Lower leg skin (tissue), 4 donors: ENCODE measurements around the gene EIF1AD. TPM values are rescaled to one million over a fixed set of nuclear protein-coding genes. Genes with fewer than 3 reads are reported as not detected.

ENCODE experiments used
- DNase-seq, 2 donors: peaks; one replicate each; pipeline ENCODE4 v3.0.0-alpha.2; 2019; ENCODE audit warnings: low spot score in 2 of 2
- H3K4me3 ChIP-seq: fragments of 200-600 bp; sonication (generic); 2 replicates; pipeline ENCODE4 v1.5.1; 2017; ENCODE audit warnings: mild to moderate bottlenecking, low read depth; ENCODE audit not compliant: poor library complexity, severe bottlenecking
- POLR2A ChIP-seq, 2 donors: fragments of 450-650 bp; IDR thresholded peaks; one replicate each; pipeline ENCODE4 v1.6.1; 2016 to 2017; ENCODE audit warnings: antibody characterized with exemption in 2 of 2, mild to moderate bottlenecking in 1 of 2, moderate library complexity in 1 of 2
- WGBS, 2 donors: methylation state at CpG; one replicate each; pipeline ENCODE4 v1.1.5; 2018; 5-methylcytosine and 5-hydroxymethylcytosine counted together
- intact Hi-C: fragments of 100-400 bp; cut with DNase I; formaldehyde crosslinking; loops from one replicate; pipeline ENCODE4 v1.15.0; 2023; ENCODE audit warnings: low total_unique reads
- total RNA-seq, 4 donors: library from RNA; depleted of rRNA; stranded (reverse); fragments of >200 nt; gene quantifications; one replicate each; pipeline ENCODE4 v1.1.0, GENCODE V29; 2016
- TF ChIP-seq, protein P1 (sequence below), 3 donors: fragments of 450-650 bp; IDR thresholded peaks; one replicate each; pipeline ENCODE4 v1.5.1; 2016; ENCODE audit warnings: antibody characterized with exemption in 3 of 3, mild to moderate bottlenecking in 3 of 3, moderate library complexity in 2 of 3

EIF1AD gene
- total RNA-seq, 4 donors from 2014 or later: 48.3 to 66.0 (median 57.2) TPM

DNA sequence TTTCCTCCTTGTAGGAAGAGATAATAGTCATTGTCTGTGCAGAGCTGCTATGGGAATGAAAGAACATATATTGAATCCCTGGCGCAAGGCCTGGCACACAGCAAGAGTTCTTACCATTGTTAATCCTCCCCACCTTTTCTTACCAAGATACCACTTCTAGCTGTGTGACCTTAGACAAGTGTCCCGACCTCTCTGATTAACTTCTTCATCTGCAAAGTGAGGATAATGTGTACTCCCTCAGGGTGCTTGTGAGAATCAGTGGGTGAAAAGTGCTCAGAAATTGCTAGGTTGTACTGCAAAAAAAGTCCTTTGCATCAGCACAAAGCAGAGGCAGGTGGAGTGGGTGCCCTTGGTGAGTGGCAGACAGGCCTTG lies 6.1 kb upstream of the EIF1AD start:
- DNase-seq: no peak
- no peak overlapping the region for H3K4me3 ChIP-seq
- intact Hi-C loops: no loop called here
- TF ChIP-seq POLR2A (IDR thresholded peaks at IDR 0.05): no peak
- TF ChIP-seq, protein P1, sequence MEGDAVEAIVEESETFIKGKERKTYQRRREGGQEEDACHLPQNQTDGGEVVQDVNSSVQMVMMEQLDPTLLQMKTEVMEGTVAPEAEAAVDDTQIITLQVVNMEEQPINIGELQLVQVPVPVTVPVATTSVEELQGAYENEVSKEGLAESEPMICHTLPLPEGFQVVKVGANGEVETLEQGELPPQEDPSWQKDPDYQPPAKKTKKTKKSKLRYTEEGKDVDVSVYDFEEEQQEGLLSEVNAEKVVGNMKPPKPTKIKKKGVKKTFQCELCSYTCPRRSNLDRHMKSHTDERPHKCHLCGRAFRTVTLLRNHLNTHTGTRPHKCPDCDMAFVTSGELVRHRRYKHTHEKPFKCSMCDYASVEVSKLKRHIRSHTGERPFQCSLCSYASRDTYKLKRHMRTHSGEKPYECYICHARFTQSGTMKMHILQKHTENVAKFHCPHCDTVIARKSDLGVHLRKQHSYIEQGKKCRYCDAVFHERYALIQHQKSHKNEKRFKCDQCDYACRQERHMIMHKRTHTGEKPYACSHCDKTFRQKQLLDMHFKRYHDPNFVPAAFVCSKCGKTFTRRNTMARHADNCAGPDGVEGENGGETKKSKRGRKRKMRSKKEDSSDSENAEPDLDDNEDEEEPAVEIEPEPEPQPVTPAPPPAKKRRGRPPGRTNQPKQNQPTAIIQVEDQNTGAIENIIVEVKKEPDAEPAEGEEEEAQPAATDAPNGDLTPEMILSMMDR (IDR thresholded peaks at IDR 0.05): no peak
- 81 to 82% methylated on average over 2 of the region's 2 CpGs for WGBS, 2 donors

DNA sequence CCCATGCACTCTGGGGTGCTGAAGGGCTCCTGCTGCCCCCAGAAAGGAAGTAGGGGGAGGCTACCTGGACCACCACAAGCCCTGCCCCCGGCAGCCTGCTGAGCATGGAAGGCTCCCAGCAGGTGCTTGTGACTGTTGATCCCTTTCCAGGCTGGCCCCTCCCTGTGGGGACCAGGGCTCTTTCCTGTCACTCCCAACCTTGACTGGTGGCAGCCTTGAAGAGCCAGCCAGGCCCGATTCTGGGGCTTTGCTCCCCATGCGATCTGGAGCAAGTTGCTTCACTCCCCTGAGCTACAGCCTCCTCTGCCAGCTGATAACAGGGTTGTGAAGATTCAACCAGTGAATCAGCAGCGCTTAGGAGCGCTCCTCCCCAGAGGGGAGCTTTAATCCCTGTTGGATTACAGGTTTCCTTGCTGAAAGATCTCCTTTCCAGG lies 5.3 kb upstream of the EIF1AD start:
- intact Hi-C loops: no loop called here
- no peak for TF ChIP-seq POLR2A (IDR thresholded peaks at IDR 0.05)
- TF ChIP-seq, protein P1 (IDR thresholded peaks at IDR 0.05): no peak
- DNase-seq: no peak
- WGBS, 2 donors: 69 to 70% methylated on average over 5 of the region's 5 CpGs
- H3K4me3 ChIP-seq: no peak overlapping the region

DNA sequence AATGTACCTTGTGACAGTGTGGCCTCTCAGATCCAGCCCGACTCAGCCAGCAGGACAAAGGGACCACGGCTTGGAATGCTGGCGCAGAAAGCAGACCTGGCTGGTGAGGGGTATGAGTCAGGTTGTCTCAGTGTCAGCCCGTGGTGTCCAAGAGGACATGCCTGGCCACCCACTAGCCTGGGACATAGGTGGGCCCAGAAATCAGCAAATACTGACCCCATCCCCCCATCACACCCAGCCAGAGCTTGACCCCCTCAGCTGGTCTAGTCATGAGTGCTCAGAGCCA lies 4.9 kb upstream of the EIF1AD start:
- WGBS, 2 donors: 60 to 74% methylated on average over 4 of the region's 4 CpGs
- no peak overlapping the region for H3K4me3 ChIP-seq
- intact Hi-C loops: no loop called here
- DNase-seq: no peak
- no peak for TF ChIP-seq POLR2A (IDR thresholded peaks at IDR 0.05)
- TF ChIP-seq, protein P1 (IDR thresholded peaks at IDR 0.05): no peak

DNA sequence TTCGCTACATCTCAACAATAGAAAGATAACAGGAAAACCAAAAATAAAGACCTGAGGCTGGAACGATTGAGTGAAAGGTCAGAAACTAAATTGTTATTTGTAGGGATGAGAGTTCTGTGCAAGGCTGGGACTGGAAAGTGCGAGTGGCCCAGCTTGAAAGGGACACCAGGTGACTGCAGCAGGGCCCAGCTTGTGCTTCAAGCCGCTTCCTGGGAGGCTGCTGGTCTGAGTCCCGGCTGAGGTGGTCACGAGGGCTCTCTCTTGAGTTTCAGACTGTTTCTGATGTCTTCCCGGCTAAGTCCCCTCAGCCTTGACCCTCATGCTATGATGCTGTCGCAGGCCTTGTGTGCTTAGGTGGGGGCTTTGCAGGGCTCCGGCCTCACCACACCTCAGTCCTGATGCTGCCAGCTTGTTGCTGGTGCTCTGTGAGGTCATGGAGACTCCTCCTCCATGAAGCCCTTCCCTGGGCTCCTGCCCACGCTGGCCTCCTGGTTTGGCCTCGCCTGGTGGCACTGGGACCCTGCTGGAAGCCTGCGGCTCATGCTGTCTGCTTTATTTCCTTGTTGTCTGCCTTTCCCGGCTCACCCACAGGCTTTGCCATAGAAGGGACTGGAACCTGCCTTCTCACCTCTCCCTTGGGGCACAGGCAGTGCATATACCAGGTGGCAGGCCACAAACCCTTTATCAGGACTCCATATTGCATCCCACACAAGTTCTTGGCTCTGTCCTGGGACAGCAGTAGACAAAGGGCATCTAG lies 4.4 kb upstream of the EIF1AD start:
- intact Hi-C loops: no loop called here
- DNase-seq: no peak
- 83 to 92% methylated on average over 13 of the region's 13 CpGs for WGBS, 2 donors
- no peak for TF ChIP-seq POLR2A (IDR thresholded peaks at IDR 0.05)
- TF ChIP-seq, protein P1 (IDR thresholded peaks at IDR 0.05): no peak
- no peak overlapping the region for H3K4me3 ChIP-seq

DNA sequence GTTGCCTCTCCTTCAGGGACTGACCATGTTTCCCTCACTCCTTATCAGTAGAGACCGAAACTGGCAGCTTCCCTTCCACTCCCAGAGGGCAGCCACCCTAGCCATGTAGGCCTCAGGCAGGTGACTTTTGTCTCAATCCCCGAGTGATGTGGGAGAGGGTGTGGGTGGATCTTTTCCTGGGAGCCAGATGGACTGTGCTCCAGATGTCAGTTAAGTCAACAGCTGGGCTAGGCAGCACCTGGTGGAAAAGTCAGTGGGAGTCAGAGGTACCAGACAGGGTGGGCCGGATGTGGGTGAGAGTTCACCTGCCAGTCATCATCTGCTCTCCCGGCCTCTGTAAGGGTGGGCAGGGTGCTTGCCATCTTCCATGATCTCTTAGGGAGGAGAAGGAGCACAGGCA lies 2.2 kb upstream of the EIF1AD start:
- 81 to 82% methylated on average over 4 of the region's 4 CpGs for WGBS, 2 donors
- intact Hi-C loops: no loop called here

More for the DNA sequence above, 2.2 kb upstream of the EIF1AD start:
- no peak overlapping the region for H3K4me3 ChIP-seq
- no peak for DNase-seq
- TF ChIP-seq POLR2A (IDR thresholded peaks at IDR 0.05): no peak
- TF ChIP-seq, protein P1 (IDR thresholded peaks at IDR 0.05): no peak
